ENCODE data around the gene NMRK1. TPM values are rescaled to one million over a fixed set of nuclear protein-coding genes. Genes with fewer than 3 reads are reported as not detected.

NMRK1 gene
- total RNA-seq, 1 experiment from 2014 or later = 7.8 TPM

DNA sequence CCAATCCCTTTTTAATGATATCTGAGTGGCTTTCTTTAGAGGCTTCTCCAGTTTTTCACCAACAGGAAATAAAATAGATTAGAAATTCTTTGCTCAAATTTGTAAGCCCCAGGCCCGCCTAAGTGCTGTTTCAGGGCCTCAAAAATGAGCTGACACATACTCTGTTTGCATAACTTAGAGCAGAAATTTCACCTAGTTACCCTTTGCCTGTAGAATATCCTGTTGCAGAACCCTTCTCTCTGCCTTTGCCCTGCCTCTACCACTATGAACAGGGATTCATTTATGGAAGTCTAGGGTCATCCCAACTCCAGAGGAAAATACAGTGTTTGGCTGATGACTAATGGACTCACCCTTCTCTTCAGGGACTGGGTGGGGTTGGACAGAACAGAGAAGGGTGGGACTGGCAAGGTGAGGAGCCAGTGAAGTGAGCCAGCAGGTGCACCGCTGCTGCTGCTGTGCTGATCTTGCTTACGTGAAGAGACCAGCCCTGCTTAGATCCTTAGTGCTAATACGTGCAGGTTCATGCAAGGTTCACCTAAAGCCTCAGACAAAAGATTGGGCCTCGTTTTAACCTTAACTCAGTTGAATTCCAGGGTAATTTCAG lies 23.2 kb upstream of the NMRK1 start:
- no peak overlapping the region for H2AFZ ChIP-seq (ENCODE audit: low read depth, low read length, poor library complexity, severe bottlenecking)
- ChIA-PET POLR2A (interaction anchor here (0.7 to 1.2 kb wide), 2 partner anchors 23 to 352 kb away, joined by 3 to 5 read pairs; partner anchors contain the start of genes NMRK1 and OSTF1), CTCF (no interaction called here), RAD21 (ENCODE audit: low non-redundant PET in 1 of 2, low total read pairs in 2 of 2, uncharacterized antibody in 2 of 2, unreplicated experiment in 2 of 2) (interaction anchor here in 1 of 2 experiments (0.9 kb wide), 1 partner anchor 23 kb away, joined by 3 read pairs; the partner anchor contains the start of genes NMRK1 and OSTF1)
- H3K9ac ChIP-seq (ENCODE audit: low read length) = no peak overlapping the region
- peak overlapping the region; percentile 16 for H3K4me2 ChIP-seq (ENCODE audit: low read length)
- DNase-seq (ENCODE audit: low read depth, low spot score) = peak; percentile 10
- TF ChIP-seq CEBPB (IDR thresholded peaks at IDR 0.05; ENCODE audit: low read depth) (no peak), POLR2AphosphoS5 (IDR thresholded peaks at IDR 0.05; ENCODE audit: low read depth, low read length) (no peak), EGR1 (IDR thresholded peaks at IDR 0.05; ENCODE audit: low read depth) (no peak), EZH2phosphoT487 (IDR thresholded peaks at IDR 0.05; ENCODE audit: borderline replicate concordance) (no peak), RAD21 (IDR thresholded peaks at IDR 0.05; ENCODE audit: low read depth) (no peak), POLR2A (IDR thresholded peaks at IDR 0.05; ENCODE audit: borderline replicate concordance, extremely low read depth, insufficient read depth, insufficient read length) (no peak), ZFX (IDR thresholded peaks at IDR 0.05) (no peak), SP1 (IDR thresholded peaks at IDR 0.05; ENCODE audit: low read depth) (no peak)
- no peaks in the 10 kb centered on the region for H3K27me3 ChIP-seq (ENCODE audit: insufficient read depth, low read length)
- no peaks in the 10 kb centered on the region for H3K9me3 ChIP-seq (ENCODE audit: control insufficient read depth in 1 of 2, insufficient read depth in 1 of 2, low read depth in 1 of 2, low read length in 2 of 2)
- intact Hi-C loops (cut with micrococcal nuclease) = no loop called here
- H4K20me1 ChIP-seq (ENCODE audit: insufficient read depth) = no peaks in the 10 kb centered on the region
- BruUV-seq (replicated peaks) = no TSS peak
- no peaks in the 10 kb centered on the region for H3K79me2 ChIP-seq (ENCODE audit: insufficient read depth, low read length)
- ATAC-seq = peak; percentile 67
- no peak overlapping the region for H3K27ac ChIP-seq (ENCODE audit: low read depth, low read length)
- no peaks in the 10 kb centered on the region for H3K36me3 ChIP-seq (ENCODE audit: control insufficient read depth in 1 of 2, insufficient read depth in 2 of 2, low read length in 2 of 2)
- peaks cover 3 to 11% of the 10 kb centered on the region in 2 experiments; a peak in 2 of 4 replicates for H3K4me1 ChIP-seq (ENCODE audit: control insufficient read depth in 1 of 2, insufficient read depth in 2 of 2, low read length in 2 of 2)
- H3K9me2 ChIP-seq (ENCODE audit: insufficient read depth) = no peaks in the 10 kb centered on the region
- H3K4me3 ChIP-seq (replicated peaks in 1 of 2; ENCODE audit: low read depth in 1 of 2, low read length in 2 of 2) = no peak overlapping the region

GRCh38 chr9:75109210-75109839 lies 21.4 kb upstream of the NMRK1 start:
- intact Hi-C loops (cut with micrococcal nuclease) = no loop called here
- BruUV-seq (replicated peaks) = no TSS peak
- no peaks in the 10 kb centered on the region for H3K36me3 ChIP-seq (ENCODE audit: control insufficient read depth in 1 of 2, insufficient read depth in 2 of 2, low read length in 2 of 2)
- H3K9me3 ChIP-seq (ENCODE audit: control insufficient read depth in 1 of 2, insufficient read depth in 1 of 2, low read depth in 1 of 2, low read length in 2 of 2) = no peaks in the 10 kb centered on the region
- TF ChIP-seq EGR1 (IDR thresholded peaks at IDR 0.05; ENCODE audit: low read depth) = no peak
- TF ChIP-seq, protein P1, sequence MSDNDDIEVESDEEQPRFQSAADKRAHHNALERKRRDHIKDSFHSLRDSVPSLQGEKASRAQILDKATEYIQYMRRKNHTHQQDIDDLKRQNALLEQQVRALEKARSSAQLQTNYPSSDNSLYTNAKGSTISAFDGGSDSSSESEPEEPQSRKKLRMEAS (IDR thresholded peaks at IDR 0.05) = no peak
- no peak for TF ChIP-seq YY1 (IDR thresholded peaks at IDR 0.05; ENCODE audit: extremely low read depth, insufficient replicate concordance, low read depth, low read length)
- CTCF ChIA-PET = no interaction called here
- H3K79me2 ChIP-seq (ENCODE audit: insufficient read depth, low read length) = no peaks in the 10 kb centered on the region
- H4K20me1 ChIP-seq (ENCODE audit: insufficient read depth) = no peaks in the 10 kb centered on the region
- no peak overlapping the region for H3K9ac ChIP-seq (ENCODE audit: low read length)
- no peak overlapping the region for H3K4me3 ChIP-seq (replicated peaks in 1 of 2; ENCODE audit: low read depth in 1 of 2, low read length in 2 of 2)
- POLR2A ChIA-PET = no interaction called here
- no peak overlapping the region for H2AFZ ChIP-seq (ENCODE audit: low read depth, low read length, poor library complexity, severe bottlenecking)
- no peaks in the 10 kb centered on the region for H3K27me3 ChIP-seq (ENCODE audit: insufficient read depth, low read length)
- peaks cover 3 to 11% of the 10 kb centered on the region in 2 experiments; a peak in 2 of 4 replicates for H3K4me1 ChIP-seq (ENCODE audit: control insufficient read depth in 1 of 2, insufficient read depth in 2 of 2, low read length in 2 of 2)
- no peak overlapping the region for H3K27ac ChIP-seq (ENCODE audit: low read depth, low read length)
- DNase-seq (ENCODE audit: low read depth, low spot score) (no peak), ATAC-seq (no peak)
- no peak overlapping the region for H3K4me2 ChIP-seq (ENCODE audit: low read length)
- no peaks in the 10 kb centered on the region for H3K9me2 ChIP-seq (ENCODE audit: insufficient read depth)
- RAD21 ChIA-PET (ENCODE audit: low non-redundant PET in 1 of 2, low total read pairs in 2 of 2, uncharacterized antibody in 2 of 2, unreplicated experiment in 2 of 2) = no interaction called here

All from HCT116 (cell line).